ENCODE results near the gene RABEP2. TPM values are rescaled to one million over a fixed set of nuclear protein-coding genes. Genes with fewer than 3 reads are reported as not detected.

Gene RABEP2
- total and polyA plus RNA-seq, 9 of the 15 experiments (the other 6 are each of a cell fraction or from before 2014, with no cell fraction given): 0.15 to 13.4 (median 3.5) TPM

- TF ChIP-seq TEAD1 (CRISPR knock-in tag; IDR thresholded peaks at IDR 0.05) (peak in 1 of 2 experiments; percentile 8; a peak in 1 of 4 replicates), ZNF174 (CRISPR knock-in tag; IDR thresholded peaks at IDR 0.05) (no peak), PRMT5 (CRISPR knock-in tag; IDR thresholded peaks at IDR 0.05) (peak; percentile 14; the same call in 1 of the 2 replicates), ATF7 (IDR thresholded peaks at IDR 0.05) (peak; percentile 79), EZH2 (IDR thresholded peaks at IDR 0.05; ENCODE audit: borderline replicate concordance, low read depth, low read length) (no peak), FOXM1 (IDR thresholded peaks at IDR 0.05; ENCODE audit: low read depth) (no peak), FOXM1 (CRISPR knock-in tag; IDR thresholded peaks at IDR 0.05; ENCODE audit: low read depth) (0 out of 2 replicates have a peak, but pooled peaks have one; percentile 59), IRF2 (CRISPR knock-in tag; IDR thresholded peaks at IDR 0.05) (no peak), PATZ1 (CRISPR knock-in tag; IDR thresholded peaks at IDR 0.05; ENCODE audit: borderline replicate concordance) (no peak), GTF2F1 (IDR thresholded peaks at IDR 0.05; ENCODE audit: low read depth, low read length) (no peak), MAZ (CRISPR knock-in tag; conservative IDR thresholded peaks at IDR 0.05 in 1 of 2, IDR thresholded peaks at IDR 0.05 in 1 of 2) (peak; percentile 53 to 74), ZBTB5 (IDR thresholded peaks at IDR 0.05) (no peak), CAMTA2 (CRISPR knock-in tag; conservative IDR thresholded peaks at IDR 0.05) (no peak), MBD1 (CRISPR knock-in tag; IDR thresholded peaks at IDR 0.05) (no peak), ZNF518B (CRISPR knock-in tag; IDR thresholded peaks at IDR 0.05) (no peak), ZNF445 (CRISPR knock-in tag; IDR thresholded peaks at IDR 0.05; ENCODE audit: low read depth) (no peak), RAD51 (IDR thresholded peaks at IDR 0.05; ENCODE audit: borderline replicate concordance, low read depth) (peak; percentile 99), DLX4 (CRISPR knock-in tag; IDR thresholded peaks at IDR 0.05) (no peak)
Measured at GRCh38 chr16:28974437-28975157, 49.6 kb upstream of the RABEP2 start, which contains the start of gene SPNS1 (continued).
